ENCODE results near the gene ITPKC.
"Not testable (repeated sequence)": the region's sequence is repeated elsewhere in the genome, so short reads cannot be mapped to it uniquely, and the experiment has no call there.

The ITPKC gene

GRCh38 chr19:40763963-40764362 lies 47.1 kb downstream of the ITPKC start:
- Histone ChIP-seq H2AFZ (ENCODE audit: low read depth) (no peak overlapping the region), H3K4me2 (no peak overlapping the region), H3K9ac (no peak overlapping the region), H3K79me2 (ENCODE audit: insufficient read depth, low read depth) (no peaks in the 10 kb centered on the region), H3K27me3 (ENCODE audit: insufficient read depth, low read depth) (no peaks in the 10 kb centered on the region), H3K4me1 (ENCODE audit: low read depth, poor library complexity, severe bottlenecking) (peaks cover 10% of the 10 kb centered on the region), H3K4me3 (IDR thresholded peaks at IDR 0.05; ENCODE audit: insufficient read depth, low read depth, low read length) (no peak overlapping the region), H4K20me1 (ENCODE audit: insufficient read depth) (0 out of 2 replicates have a peak, but pooled peaks cover 4% of the 10 kb centered on the region), H3K36me3 (ENCODE audit: insufficient read depth) (peaks cover 50% of the 10 kb centered on the region; the same call in 1 of the 2 replicates), H3K27ac (no peak overlapping the region)
- no peak for TF ChIP-seq CTCF (conservative IDR thresholded peaks at IDR 0.05; ENCODE audit: low read depth, low read length)

GRCh38 chr19:40766385-40766784 lies 49.5 kb downstream of the ITPKC start:
- H3K9ac ChIP-seq; H4K20me1 ChIP-seq (ENCODE audit: insufficient read depth); H3K27me3 ChIP-seq (ENCODE audit: insufficient read depth, low read depth); H3K27ac ChIP-seq; H2AFZ ChIP-seq (ENCODE audit: low read depth); H3K4me3 ChIP-seq (IDR thresholded peaks at IDR 0.05; ENCODE audit: insufficient read depth, low read depth, low read length); H3K4me1 ChIP-seq (ENCODE audit: low read depth, poor library complexity, severe bottlenecking); H3K4me2 ChIP-seq; H3K79me2 ChIP-seq (ENCODE audit: insufficient read depth, low read depth): not testable (repeated sequence)
- H3K36me3 ChIP-seq (ENCODE audit: insufficient read depth): peaks cover 34% of the 10 kb centered on the region; the same call in 1 of the 2 replicates

- peaks cover 10% of the 10 kb centered on the region for H3K4me1 ChIP-seq (ENCODE audit: low read depth, poor library complexity, severe bottlenecking)
- 0 out of 2 replicates have a peak overlapping the region, but pooled peaks have one; percentile 26 for H3K27ac ChIP-seq
- no peak overlapping the region for H2AFZ ChIP-seq (ENCODE audit: low read depth)
- TF ChIP-seq CTCF (conservative IDR thresholded peaks at IDR 0.05; ENCODE audit: low read depth, low read length): no peak
- peaks cover 5% of the 10 kb centered on the region; the same call in 1 of the 2 replicates for H3K27me3 ChIP-seq (ENCODE audit: insufficient read depth, low read depth)
- peaks cover 19% of the 10 kb centered on the region; the same call in 1 of the 2 replicates for H3K36me3 ChIP-seq (ENCODE audit: insufficient read depth)
- no peaks in the 10 kb centered on the region for H3K79me2 ChIP-seq (ENCODE audit: insufficient read depth, low read depth)
- H3K9ac ChIP-seq: no peak overlapping the region
- H3K4me2 ChIP-seq: 0 out of 2 replicates have a peak overlapping the region, but pooled peaks have one; percentile 6
- no peaks in the 10 kb centered on the region for H4K20me1 ChIP-seq (ENCODE audit: insufficient read depth)
- H3K4me3 ChIP-seq (IDR thresholded peaks at IDR 0.05; ENCODE audit: insufficient read depth, low read depth, low read length): no peak overlapping the region
Measured at GRCh38 chr19:40768869-40769268, 52.0 kb downstream of the ITPKC start.

GRCh38 chr19:40771101-40771862 lies 54.4 kb downstream of the ITPKC start:
- Histone ChIP-seq H3K4me1 (ENCODE audit: low read depth, poor library complexity, severe bottlenecking) (peaks cover 13% of the 10 kb centered on the region), H3K27me3 (ENCODE audit: insufficient read depth, low read depth) (peaks cover 20% of the 10 kb centered on the region)
- not testable (repeated sequence) for H3K9ac ChIP-seq; H3K4me3 ChIP-seq (IDR thresholded peaks at IDR 0.05; ENCODE audit: insufficient read depth, low read depth, low read length); H3K4me2 ChIP-seq; H3K27ac ChIP-seq; H2AFZ ChIP-seq (ENCODE audit: low read depth); H4K20me1 ChIP-seq (ENCODE audit: insufficient read depth); H3K36me3 ChIP-seq (ENCODE audit: insufficient read depth); H3K79me2 ChIP-seq (ENCODE audit: insufficient read depth, low read depth)

GRCh38 chr19:40774916-40775631 lies 58.2 kb downstream of the ITPKC start, which contains the start of gene MIA:
Gene MIA, plus strand, starts transcription at chr19:40775521. Its CDS starts 22 bp downstream, at chr19:40775543.
- Histone ChIP-seq H2AFZ (ENCODE audit: low read depth) (no peak within 1 kb of the TSS), H3K79me2 (ENCODE audit: insufficient read depth, low read depth) (no peaks in the 10 kb centered on the region), H3K4me3 (IDR thresholded peaks at IDR 0.05; ENCODE audit: insufficient read depth, low read depth, low read length) (no peak within 1 kb of the TSS), H3K9ac (no peak within 1 kb of the TSS), H3K36me3 (ENCODE audit: insufficient read depth) (no peaks in the 10 kb centered on the region), H4K20me1 (ENCODE audit: insufficient read depth) (no peaks in the 10 kb centered on the region), H3K4me1 (ENCODE audit: low read depth, poor library complexity, severe bottlenecking) (peaks cover 12% of the 10 kb centered on the region), H3K27ac (no peak within 1 kb of the TSS), H3K4me2 (no peak within 1 kb of the TSS), H3K27me3 (ENCODE audit: insufficient read depth, low read depth) (peaks cover 25% of the 10 kb centered on the region)
- TF ChIP-seq CTCF (conservative IDR thresholded peaks at IDR 0.05; ENCODE audit: low read depth, low read length): no peak
